Activated T-cell treated with anti-CD3 and anti-CD28 coated beads, Interleukin-2, amount 50 U/mL, for 4 hours (primary cell): Measurements from ENCODE around the gene ACACA. TPM values are rescaled to one million over a fixed set of nuclear protein-coding genes. Genes with fewer than 3 reads are reported as not detected.

Source experiments
- ATAC-seq, 2 donors: fragments of 200-7000 bp; cut with Tn5 transposase; one replicate each; pipeline ENCODE4 v1.10.0; 2021
- DNase-seq: peaks from one replicate; pipeline ENCODE4 v3.0.0-alpha.2; 2020
- H3K27me3 Mint-ChIP-seq: one replicate; pipeline ENCODE4 v1.8.0; 2021; ENCODE audit warnings: low read depth, mixed read lengths
- H3K36me3 Mint-ChIP-seq: one replicate; pipeline ENCODE4 v1.8.0; 2022; ENCODE audit warnings: mixed read lengths; ENCODE audit not compliant: insufficient read depth
- H3K4me1 Mint-ChIP-seq: one replicate; pipeline ENCODE4 v1.8.0; 2021; ENCODE audit warnings: low read depth, mixed read lengths
- H3K4me3 Mint-ChIP-seq: one replicate; pipeline ENCODE4 v1.8.0; 2021; ENCODE audit warnings: mild to moderate bottlenecking, moderate library complexity, mixed read lengths
- H3K9me3 Mint-ChIP-seq: one replicate; pipeline ENCODE4 v1.8.0; 2021; ENCODE audit warnings: mixed read lengths
- total RNA-seq, 3 donors: library from RNA; stranded (reverse); gene quantifications; one replicate each; pipeline ENCODE4 v1.2.1, GENCODE V29; 2021

Gene ACACA
- total RNA-seq, 3 donors from 2014 or later = 58.7 to 65.5 (median 61.2) TPM

GRCh38 chr17:37194208-37194607 lies 212.4 kb downstream of the ACACA start:
- H3K27me3 Mint-ChIP-seq = no peaks in the 10 kb centered on the region
- no peak overlapping the region for H3K4me3 Mint-ChIP-seq
- H3K9me3 Mint-ChIP-seq = no peaks in the 10 kb centered on the region
- ATAC-seq (no peak), DNase-seq (no peak)
- H3K36me3 Mint-ChIP-seq = peaks cover 31% of the 10 kb centered on the region
- no peaks in the 10 kb centered on the region for H3K4me1 Mint-ChIP-seq

- ATAC-seq (no peak), DNase-seq (no peak)
- Mint-ChIP-seq H3K4me3 (no peak overlapping the region), H3K36me3 (peaks cover 40% of the 10 kb centered on the region), H3K4me1 (no peaks in the 10 kb centered on the region), H3K9me3 (no peaks in the 10 kb centered on the region), H3K27me3 (no peaks in the 10 kb centered on the region)
Measured at GRCh38 chr17:37191219-37191618, 215.4 kb downstream of the ACACA start.

GRCh38 chr17:37190493-37190892 lies 216.1 kb downstream of the ACACA start:
- Mint-ChIP-seq H3K36me3 (peaks cover 43% of the 10 kb centered on the region), H3K9me3 (no peaks in the 10 kb centered on the region), H3K4me3 (no peak overlapping the region), H3K4me1 (no peaks in the 10 kb centered on the region), H3K27me3 (no peaks in the 10 kb centered on the region)
- DNase-seq (no peak), ATAC-seq (no peak)

GRCh38 chr17:37188157-37188556 lies 218.5 kb downstream of the ACACA start:
- ATAC-seq (no peak), DNase-seq (no peak)

GRCh38 chr17:37187262-37187661 lies 219.4 kb downstream of the ACACA start:
- no peaks in the 10 kb centered on the region for H3K27me3 Mint-ChIP-seq
- H3K4me1 Mint-ChIP-seq = no peaks in the 10 kb centered on the region
- H3K36me3 Mint-ChIP-seq = peaks cover 36% of the 10 kb centered on the region
- H3K4me3 Mint-ChIP-seq = no peak overlapping the region
- no peaks in the 10 kb centered on the region for H3K9me3 Mint-ChIP-seq
- ATAC-seq (no peak), DNase-seq (no peak)

More at GRCh38 chr17:37188157-37188556, 218.5 kb downstream of the ACACA start:
- H3K27me3 Mint-ChIP-seq = no peaks in the 10 kb centered on the region
- H3K4me1 Mint-ChIP-seq = no peaks in the 10 kb centered on the region
- peaks cover 40% of the 10 kb centered on the region for H3K36me3 Mint-ChIP-seq
- H3K4me3 Mint-ChIP-seq = no peak overlapping the region
- no peaks in the 10 kb centered on the region for H3K9me3 Mint-ChIP-seq

GRCh38 chr17:37182786-37183465 lies 223.7 kb downstream of the ACACA start:
- no peaks in the 10 kb centered on the region for H3K4me1 Mint-ChIP-seq

GRCh38 chr17:37180376-37180775 lies 226.3 kb downstream of the ACACA start:
- Mint-ChIP-seq H3K9me3 (no peaks in the 10 kb centered on the region), H3K36me3 (peaks cover 41% of the 10 kb centered on the region), H3K4me3 (no peak overlapping the region), H3K27me3 (no peaks in the 10 kb centered on the region), H3K4me1 (no peaks in the 10 kb centered on the region)
- no peak for ATAC-seq
- DNase-seq = no peak

More at GRCh38 chr17:37182786-37183465, 223.7 kb downstream of the ACACA start:
- ATAC-seq (no peak), DNase-seq (no peak)
- Mint-ChIP-seq H3K4me3 (no peak overlapping the region), H3K36me3 (peaks cover 42% of the 10 kb centered on the region), H3K9me3 (no peaks in the 10 kb centered on the region), H3K27me3 (no peaks in the 10 kb centered on the region)

GRCh38 chr17:37179893-37180292 lies 226.7 kb downstream of the ACACA start:
- no peak overlapping the region for H3K4me3 Mint-ChIP-seq
- ATAC-seq (no peak), DNase-seq (no peak)
- H3K36me3 Mint-ChIP-seq = peaks cover 44% of the 10 kb centered on the region
- no peaks in the 10 kb centered on the region for H3K9me3 Mint-ChIP-seq
- no peaks in the 10 kb centered on the region for H3K4me1 Mint-ChIP-seq
- no peaks in the 10 kb centered on the region for H3K27me3 Mint-ChIP-seq

GRCh38 chr17:37177254-37177870 lies 229.3 kb downstream of the ACACA start:
- Mint-ChIP-seq H3K9me3 (no peaks in the 10 kb centered on the region), H3K36me3 (peaks cover 43% of the 10 kb centered on the region), H3K4me3 (no peak overlapping the region), H3K4me1 (no peaks in the 10 kb centered on the region), H3K27me3 (no peaks in the 10 kb centered on the region)
- DNase-seq (no peak), ATAC-seq (no peak)

GRCh38 chr17:37176723-37177122 lies 229.9 kb downstream of the ACACA start:
- H3K9me3 Mint-ChIP-seq = no peaks in the 10 kb centered on the region
- peaks cover 43% of the 10 kb centered on the region for H3K36me3 Mint-ChIP-seq
- H3K27me3 Mint-ChIP-seq = no peaks in the 10 kb centered on the region
- ATAC-seq (no peak), DNase-seq (no peak)
- no peaks in the 10 kb centered on the region for H3K4me1 Mint-ChIP-seq
- H3K4me3 Mint-ChIP-seq = no peak overlapping the region

- Mint-ChIP-seq H3K27me3 (no peaks in the 10 kb centered on the region), H3K4me1 (no peaks in the 10 kb centered on the region), H3K9me3 (no peaks in the 10 kb centered on the region), H3K4me3 (no peak overlapping the region), H3K36me3 (peaks cover 37% of the 10 kb centered on the region)
- no peak for ATAC-seq
- DNase-seq = no peak
Measured at GRCh38 chr17:37174205-37174604, 232.4 kb downstream of the ACACA start.

GRCh38 chr17:37170881-37171425 lies 235.7 kb downstream of the ACACA start:
- Mint-ChIP-seq H3K4me1 (no peaks in the 10 kb centered on the region), H3K9me3 (no peaks in the 10 kb centered on the region), H3K36me3 (peaks cover 15% of the 10 kb centered on the region), H3K4me3 (no peak overlapping the region), H3K27me3 (no peaks in the 10 kb centered on the region)
- ATAC-seq (no peak), DNase-seq (no peak)

GRCh38 chr17:37168731-37169353 lies 237.8 kb downstream of the ACACA start:
- Mint-ChIP-seq H3K4me3 (no peak overlapping the region), H3K4me1 (no peaks in the 10 kb centered on the region), H3K36me3 (peaks cover 7% of the 10 kb centered on the region), H3K9me3 (no peaks in the 10 kb centered on the region), H3K27me3 (no peaks in the 10 kb centered on the region)
- DNase-seq (no peak), ATAC-seq (no peak)

GRCh38 chr17:37167756-37168155 lies 238.9 kb downstream of the ACACA start:
- H3K9me3 Mint-ChIP-seq = no peaks in the 10 kb centered on the region
- no peaks in the 10 kb centered on the region for H3K4me1 Mint-ChIP-seq
- H3K36me3 Mint-ChIP-seq = peaks cover 14% of the 10 kb centered on the region
- DNase-seq (no peak), ATAC-seq (no peak)
- H3K4me3 Mint-ChIP-seq = no peak overlapping the region
- no peaks in the 10 kb centered on the region for H3K27me3 Mint-ChIP-seq

- H3K4me3 Mint-ChIP-seq = no peak overlapping the region
- peaks cover 33% of the 10 kb centered on the region for H3K36me3 Mint-ChIP-seq
- no peaks in the 10 kb centered on the region for H3K9me3 Mint-ChIP-seq
- H3K27me3 Mint-ChIP-seq = no peaks in the 10 kb centered on the region
- ATAC-seq (no peak), DNase-seq (no peak)
- H3K4me1 Mint-ChIP-seq = no peaks in the 10 kb centered on the region
Measured at GRCh38 chr17:37164057-37164456, 242.6 kb downstream of the ACACA start.
